ENCODE measurements around the gene MLN.

- TF ChIP-seq RNF2 (IDR thresholded peaks at IDR 0.05; ENCODE audit: borderline replicate concordance, low read depth) (no peak), POLR2A (IDR thresholded peaks at IDR 0.05; ENCODE audit: low read length) (no peak), USF2 (IDR thresholded peaks at IDR 0.05) (no peak), PHF8 (IDR thresholded peaks at IDR 0.05; ENCODE audit: borderline replicate concordance, low read depth) (no peak), TFCP2L1 (CRISPR knock-in tag; IDR thresholded peaks at IDR 0.05) (no peak), TP53 (CRISPR knock-in tag; IDR thresholded peaks at IDR 0.05) (no peak), CBX2 (IDR thresholded peaks at IDR 0.05; ENCODE audit: borderline replicate concordance, low read depth) (no peak), EP300 (IDR thresholded peaks at IDR 0.05) (no peak), ZC3H11A (IDR thresholded peaks at IDR 0.05) (no peak), HMGXB4 (CRISPR knock-in tag; IDR thresholded peaks at IDR 0.05; ENCODE audit: borderline replicate concordance) (no peak)
- TF ChIP-seq, protein P1, sequence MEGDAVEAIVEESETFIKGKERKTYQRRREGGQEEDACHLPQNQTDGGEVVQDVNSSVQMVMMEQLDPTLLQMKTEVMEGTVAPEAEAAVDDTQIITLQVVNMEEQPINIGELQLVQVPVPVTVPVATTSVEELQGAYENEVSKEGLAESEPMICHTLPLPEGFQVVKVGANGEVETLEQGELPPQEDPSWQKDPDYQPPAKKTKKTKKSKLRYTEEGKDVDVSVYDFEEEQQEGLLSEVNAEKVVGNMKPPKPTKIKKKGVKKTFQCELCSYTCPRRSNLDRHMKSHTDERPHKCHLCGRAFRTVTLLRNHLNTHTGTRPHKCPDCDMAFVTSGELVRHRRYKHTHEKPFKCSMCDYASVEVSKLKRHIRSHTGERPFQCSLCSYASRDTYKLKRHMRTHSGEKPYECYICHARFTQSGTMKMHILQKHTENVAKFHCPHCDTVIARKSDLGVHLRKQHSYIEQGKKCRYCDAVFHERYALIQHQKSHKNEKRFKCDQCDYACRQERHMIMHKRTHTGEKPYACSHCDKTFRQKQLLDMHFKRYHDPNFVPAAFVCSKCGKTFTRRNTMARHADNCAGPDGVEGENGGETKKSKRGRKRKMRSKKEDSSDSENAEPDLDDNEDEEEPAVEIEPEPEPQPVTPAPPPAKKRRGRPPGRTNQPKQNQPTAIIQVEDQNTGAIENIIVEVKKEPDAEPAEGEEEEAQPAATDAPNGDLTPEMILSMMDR (IDR thresholded peaks at IDR 0.05): no peak
Observed at GRCh38 chr6:33781131-33781975, 22.4 kb downstream of the MLN start.
